Measurements from ENCODE around the gene CAMKMT.

Gene CAMKMT

DNA sequence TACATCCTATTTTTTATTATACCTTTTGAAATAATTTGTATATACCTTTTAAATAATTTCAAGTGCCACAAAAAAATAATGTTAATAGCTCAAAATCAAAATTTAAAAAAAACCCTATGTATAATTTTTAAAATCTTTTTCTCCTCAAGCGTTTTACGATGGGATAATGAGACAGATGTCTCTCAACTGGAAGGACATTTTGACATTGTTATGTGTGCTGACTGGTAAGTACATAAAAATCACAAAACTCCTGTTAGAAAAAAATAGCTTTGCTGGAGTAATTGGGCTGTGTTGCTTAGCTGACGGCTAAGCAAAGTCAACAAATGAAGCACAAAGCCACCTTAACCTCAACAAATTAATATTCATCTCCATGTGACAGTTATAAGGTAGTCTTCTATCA lies 381.7 kb downstream of the CAMKMT start:
- DNase-seq (ENCODE audit: low spot score): no peak

DNA sequence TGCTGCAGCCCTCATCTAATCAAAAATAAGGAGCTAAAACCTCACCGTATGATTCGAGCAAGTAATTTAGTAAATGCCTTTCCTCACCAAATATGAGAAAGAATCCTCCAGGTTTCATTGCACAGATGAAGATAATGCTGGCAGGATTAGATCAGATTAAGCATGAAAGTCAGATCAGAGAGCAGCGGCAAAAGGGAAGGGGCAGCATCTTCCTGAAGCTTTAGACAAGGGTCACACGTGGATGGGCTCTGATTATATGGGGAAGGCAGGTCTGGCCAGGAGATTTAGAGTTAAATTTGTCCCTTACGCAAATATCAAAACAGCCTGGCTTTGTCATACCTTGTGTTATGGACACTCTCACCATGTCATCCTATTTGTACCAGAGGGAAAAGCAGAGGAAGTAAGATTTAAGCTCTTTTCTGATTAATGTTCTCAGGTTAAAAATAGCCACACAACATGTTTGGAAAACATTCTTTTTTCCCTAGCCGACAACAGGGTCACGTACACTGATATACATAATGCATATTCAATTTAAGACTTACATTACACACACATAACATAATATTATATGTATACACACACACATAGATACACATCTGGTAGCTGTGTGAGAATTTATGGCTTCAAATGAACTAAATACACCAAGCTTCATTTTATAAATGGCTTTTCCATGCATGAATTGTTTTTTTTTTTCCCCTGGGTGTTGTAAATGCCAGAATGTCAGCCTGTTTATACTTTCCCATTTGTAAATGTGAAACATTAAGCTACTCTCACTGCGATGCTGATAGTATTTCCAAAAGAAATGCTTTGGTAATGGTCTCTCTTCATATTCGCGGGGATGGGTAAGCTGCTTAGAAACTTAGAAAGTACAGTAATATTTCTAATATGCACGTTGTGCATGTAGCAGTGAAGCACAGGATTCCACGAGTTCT lies 383.5 kb downstream of the CAMKMT start:
- no peak for DNase-seq (ENCODE audit: low spot score)

DNA sequence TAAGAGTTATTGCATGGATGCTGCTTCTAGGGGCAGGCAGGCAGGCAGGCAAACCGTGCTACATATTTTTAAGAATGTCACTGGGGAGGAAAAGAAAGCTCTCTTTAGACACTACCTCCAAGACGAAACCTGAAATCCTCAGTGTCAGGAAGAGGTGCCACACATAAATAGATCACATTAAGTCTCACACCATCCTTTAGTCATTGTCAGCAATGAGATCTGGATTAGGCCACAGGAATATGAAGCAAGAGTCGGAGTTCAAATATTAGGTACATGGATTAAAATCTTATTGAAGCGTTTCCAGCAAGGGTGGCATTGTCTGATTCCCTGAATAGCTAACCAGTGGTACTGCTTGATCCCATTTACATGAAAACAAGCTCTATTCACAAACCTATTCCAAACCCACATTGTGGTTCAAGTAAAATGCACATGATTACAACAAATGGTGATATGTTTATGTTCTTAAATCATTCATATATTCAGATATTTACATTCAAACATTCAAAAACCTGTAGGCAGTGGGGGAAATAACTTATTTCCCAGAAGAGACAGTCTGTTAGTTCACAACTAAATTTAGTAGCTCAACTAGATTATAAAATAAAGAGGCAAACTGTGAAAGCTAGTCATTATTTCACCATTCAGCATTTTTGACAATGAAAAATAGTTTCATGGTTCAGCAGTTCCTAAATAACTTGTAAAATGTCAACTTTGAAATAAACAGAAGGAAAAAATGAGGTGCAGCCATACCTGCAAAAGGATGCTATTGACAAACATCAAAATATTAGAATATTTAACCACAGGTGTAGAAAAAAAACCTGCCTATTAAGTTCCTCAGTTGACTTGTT lies 384.4 kb downstream of the CAMKMT start:
- no peak for DNase-seq (ENCODE audit: low spot score)

DNA sequence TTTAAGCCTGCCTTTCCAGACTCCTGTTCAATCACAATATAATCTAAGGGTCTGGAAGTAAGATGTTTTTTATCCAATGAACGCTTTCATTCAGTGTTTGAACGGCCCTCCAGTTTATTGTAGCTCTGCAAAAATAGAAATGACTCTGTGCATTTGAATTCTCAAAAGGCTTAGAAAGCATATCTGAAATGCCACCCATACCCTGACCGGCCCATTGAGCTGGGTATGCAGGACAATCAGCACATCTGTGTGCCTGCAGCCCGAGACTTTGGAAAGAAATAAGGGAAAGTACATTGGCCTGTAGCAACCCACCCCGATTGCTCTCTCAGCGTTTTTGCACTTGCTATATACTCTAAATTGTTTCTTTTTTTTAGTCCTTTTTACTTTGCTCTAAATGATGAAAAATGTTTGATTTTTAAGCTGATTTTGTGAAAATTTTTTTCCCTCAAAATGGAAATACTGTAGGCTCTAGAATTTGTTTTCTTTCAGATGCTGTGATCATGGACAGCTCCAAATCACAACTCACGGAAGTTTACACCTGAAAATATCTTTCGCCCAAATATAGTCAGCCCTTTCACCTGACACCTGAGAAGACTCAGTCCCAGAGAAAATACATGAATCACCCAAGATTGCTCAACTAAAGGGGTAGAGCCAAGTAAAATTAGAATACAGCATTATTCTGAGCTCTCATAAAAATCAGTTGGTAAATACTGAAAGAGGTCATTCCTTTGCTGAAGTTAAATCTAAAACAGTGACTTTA lies 385.3 kb downstream of the CAMKMT start:
- DNase-seq (ENCODE audit: low spot score): no peak

DNA sequence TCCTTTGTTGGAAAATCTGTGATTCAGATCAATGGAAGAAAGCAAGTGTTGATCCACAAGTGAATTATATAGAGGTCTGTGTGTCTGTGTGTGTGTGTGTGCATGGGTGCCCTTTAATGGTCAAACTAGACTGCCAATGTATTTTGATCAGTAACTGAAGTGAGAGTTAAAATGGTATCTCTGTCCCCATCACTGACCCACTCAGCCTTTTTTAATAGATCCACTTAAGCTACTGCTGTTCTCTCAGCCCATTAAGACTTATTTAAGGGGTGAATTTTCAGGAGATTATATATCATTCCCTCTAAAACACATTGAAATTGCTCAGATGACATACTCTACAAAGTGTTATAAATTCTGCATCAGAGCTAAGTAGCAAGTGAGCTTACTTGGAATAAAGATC lies 386.0 kb downstream of the CAMKMT start:
- DNase-seq (ENCODE audit: low spot score): no peak

DNA sequence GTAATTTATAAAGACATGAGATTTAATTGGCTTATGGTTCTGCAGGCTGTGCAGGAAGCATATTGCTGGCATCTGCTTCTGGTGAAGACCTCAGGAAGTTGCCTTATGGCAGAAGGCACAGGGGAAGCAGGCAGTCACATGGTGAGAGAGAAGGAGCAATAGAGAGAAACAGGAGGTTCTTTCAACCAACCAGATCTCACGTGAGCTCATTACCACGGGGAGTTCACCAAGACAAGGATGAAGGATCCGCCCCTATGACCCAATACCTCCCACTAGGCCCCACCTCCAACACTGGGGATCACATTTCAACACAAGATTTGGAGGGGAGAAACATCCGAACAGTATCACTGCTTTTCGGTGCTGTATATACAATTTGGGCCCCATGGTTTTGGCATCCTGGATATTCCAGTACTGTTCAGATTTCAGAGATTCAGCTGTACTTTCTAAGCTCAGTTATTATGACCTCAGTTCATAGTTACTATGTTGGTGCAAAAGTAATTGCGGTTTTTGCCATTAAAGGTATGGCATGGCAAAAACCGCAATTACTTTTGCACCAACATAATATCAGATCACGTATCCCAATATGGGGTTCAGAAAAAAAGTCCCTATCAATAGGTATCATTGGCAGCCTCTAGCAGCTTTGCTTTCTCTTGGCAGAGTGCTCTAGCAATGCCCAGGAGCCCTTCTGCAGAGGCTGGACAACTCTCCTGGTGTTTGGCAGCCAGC lies 390.2 kb downstream of the CAMKMT start:
- no peak for DNase-seq (ENCODE audit: low spot score)

DNA sequence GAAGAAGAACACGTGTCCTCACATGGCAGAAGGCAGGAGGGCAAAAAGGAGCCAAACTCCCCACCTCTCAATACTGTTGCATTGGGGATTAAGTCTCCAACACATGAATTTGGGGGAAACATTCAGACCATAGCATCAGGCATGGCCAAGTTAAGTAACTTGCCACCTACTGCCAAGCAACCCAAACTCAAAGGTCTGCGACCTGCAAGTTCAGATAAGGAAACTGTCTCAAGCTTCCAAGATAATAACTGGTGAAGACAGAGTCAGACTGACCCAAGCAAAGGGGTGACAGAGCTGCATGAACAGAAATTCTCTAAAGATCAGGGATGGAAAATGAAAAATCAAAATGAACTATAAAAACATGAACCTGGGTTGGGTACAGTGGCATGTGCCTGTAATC lies 391.0 kb downstream of the CAMKMT start:
- DNase-seq (ENCODE audit: low spot score): no peak

DNA sequence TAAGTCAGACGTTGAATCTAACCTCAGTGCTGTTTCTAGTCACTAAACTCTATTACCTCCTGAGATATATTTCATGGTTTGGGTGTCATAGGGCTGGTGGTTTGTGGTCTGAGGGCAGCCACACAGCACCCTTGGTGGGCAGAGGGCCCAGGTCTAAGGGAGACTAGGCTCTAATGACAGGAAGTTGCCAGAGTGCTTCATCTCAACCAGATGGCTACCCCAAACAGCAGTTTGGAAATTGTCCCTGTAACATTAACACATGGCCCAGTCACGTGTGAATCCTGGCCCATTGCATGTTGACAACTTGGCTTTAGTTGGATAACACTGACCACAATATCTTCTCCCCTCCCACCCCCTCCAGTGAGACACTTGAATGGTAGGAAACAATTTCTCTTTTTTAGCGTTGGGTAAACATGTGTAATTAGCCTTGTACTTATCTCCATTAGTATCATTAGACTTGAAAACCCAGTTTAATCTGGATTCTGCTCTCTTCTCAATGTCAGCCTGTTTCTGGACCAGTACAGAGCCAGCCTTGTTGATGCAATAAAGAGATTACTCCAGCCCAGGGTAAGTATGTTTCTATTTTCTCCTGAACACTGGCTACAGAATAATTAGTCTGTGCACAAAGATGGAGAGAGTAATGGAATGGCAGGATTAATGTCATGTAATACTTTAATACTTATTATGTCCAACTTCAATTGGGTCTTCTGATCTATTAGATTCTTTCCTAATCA lies 392.0 kb downstream of the CAMKMT start:
- DNase-seq (ENCODE audit: low spot score): no peak

DNA sequence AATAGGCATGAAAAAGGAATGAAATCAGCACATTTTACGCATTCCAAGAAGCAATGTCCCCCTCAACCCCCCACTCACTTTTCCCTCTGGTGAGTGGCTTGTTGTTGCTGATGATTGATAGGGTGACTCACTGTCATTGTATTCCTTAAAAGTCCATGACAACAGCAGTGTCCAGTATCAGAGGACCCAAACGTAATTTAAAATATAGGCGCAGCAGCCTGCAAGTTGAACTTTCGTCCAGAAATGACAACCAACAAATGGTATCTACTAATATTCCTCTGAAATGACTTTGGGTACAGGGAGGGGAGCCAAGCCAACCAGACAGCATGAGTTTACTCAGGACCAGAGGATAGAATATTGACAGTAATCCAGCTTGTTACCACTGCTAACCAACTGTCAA lies 396.8 kb downstream of the CAMKMT start:
- DNase-seq (ENCODE audit: low spot score): no peak

DNA sequence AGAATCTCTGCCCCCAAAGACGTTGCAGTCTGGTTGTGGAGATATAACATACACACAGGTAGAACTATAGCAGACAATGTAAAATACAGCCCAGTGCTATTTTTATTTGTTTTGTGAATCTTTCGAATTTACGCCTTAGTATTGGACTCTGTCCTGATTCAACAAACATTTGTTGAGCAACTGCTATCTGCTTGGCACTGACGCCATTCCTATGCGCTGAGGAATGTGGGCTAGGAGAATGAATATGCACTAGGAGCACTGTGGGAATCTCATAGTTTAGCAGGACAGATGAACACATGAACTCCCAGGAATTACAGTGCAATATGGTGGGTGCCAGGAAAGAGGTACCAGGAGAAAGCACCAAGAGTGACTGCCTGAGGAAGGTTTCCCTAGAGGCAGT lies 398.1 kb downstream of the CAMKMT start:
- DNase-seq (ENCODE audit: low spot score): no peak

DNA sequence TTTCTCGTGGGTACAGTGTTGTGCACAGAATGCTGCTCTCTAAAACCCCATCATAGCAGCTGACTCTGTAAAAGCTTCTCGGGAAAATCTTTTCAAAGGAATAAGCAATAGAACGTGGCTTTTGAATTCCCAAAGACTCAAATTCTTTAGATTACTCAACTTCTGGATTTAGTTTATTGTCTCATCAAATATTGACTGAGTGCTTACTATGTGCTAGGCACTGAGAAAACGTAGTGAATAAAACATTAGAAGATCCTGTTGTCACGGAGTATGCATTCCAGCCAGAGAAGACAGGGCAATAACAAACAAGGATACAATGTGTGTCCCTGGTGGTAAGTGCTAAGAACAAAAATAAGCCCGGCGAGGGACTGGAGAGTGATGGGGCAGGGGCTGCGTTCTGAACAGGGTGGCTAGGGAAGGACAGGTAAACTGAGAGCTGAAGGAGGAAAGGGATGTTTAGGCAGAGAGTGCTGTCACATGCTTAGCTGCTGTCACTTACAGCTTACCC lies 401.6 kb downstream of the CAMKMT start:
- DNase-seq (ENCODE audit: low spot score): no peak

DNA sequence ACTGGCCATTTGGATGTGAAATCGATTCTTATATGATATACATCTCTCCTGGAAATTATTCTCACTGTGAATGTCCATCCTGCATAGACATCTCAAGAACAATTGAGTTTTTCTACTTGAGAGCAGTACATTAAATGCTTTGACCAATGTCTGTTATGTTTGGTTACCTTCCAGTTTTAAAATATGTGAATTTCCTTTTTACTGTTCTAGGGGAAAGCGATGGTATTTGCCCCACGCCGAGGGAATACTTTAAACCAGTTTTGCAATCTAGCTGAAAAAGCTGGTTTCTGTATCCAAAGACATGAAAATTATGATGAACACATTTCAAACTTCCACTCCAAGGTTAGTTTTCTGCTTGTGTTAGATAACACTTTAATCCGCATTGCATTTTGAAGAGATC lies 404.5 kb downstream of the CAMKMT start:
- no peak for DNase-seq (ENCODE audit: low spot score)

DNA sequence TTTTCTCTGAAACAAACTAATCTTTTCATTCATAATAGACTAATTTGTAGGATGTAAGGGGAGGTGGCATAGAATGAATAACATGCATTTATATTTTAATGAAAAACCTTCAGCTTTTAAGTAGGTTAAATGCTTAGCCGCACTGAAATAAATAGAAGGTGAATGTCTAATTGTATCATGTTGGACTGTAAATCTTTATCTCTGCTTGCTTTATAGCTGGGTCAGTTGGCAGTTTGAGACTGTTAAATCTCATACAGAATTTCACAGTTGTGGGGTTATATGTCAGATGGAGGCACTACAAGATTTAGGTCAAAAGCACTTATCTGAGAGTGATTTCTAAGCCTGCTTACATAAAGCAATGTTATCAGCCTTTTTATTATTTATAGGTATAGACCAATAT lies 405.0 kb downstream of the CAMKMT start:
- no peak for DNase-seq (ENCODE audit: low spot score)

DNA sequence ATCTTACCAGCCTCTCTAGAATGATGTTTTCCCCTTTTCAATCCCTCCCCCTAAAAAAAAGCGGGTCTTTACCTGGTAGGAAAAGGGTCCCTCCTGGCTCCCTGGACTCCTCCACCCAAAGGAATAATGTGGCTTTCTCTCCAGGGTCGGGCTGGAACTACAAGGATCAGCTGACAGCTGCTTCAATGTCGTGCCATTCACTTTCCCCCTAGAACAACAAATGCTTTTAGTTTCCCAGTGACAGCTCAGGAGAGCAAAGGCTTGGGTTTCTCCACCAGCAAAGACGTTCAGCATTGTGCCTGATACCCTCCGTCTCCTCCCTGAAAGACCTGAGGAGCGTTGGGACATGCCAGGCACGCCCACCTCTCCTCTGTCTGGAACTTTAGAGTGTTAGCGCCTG lies 405.9 kb downstream of the CAMKMT start:
- DNase-seq (ENCODE audit: low spot score): no peak

DNA sequence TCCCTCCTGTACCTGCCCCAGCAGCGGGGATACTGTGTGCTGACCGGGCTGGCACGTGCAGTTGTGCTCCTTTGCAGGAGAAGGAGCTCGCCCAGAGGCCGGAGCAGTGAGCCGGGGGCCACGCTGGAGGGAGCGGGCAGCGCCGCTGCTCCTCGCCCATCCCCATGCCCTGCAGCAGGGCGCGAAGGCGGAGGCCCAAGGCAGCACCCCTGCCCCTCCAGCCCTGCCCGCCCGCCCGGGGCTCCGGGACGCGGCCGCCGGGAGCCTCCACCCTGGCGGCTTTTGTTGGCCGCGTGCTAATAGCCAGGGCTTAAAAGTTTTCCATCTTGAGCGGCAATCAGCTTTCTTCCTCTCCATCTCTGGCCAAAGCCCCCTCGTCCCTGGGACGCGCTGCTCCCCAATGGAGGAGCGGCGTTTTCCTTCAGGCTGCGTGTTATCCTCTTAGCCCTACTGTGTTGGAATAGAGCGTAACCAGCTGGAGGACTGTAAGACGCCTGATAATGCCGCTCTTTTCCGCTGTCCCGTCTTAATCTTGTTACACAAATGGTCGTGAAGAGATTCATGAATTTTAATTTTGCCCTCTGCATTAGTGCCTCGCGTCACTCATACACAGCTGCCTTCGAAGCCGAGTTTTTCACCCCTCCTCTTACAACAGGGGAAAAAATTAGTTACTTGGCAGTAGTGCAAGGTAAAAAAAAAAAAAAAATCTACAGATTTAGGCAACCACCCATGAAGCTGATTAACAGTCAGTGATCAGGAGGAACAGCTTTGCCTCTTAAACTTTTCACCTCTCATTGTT lies 406.9 kb downstream of the CAMKMT start:
- no peak for DNase-seq (ENCODE audit: low spot score)

DNA sequence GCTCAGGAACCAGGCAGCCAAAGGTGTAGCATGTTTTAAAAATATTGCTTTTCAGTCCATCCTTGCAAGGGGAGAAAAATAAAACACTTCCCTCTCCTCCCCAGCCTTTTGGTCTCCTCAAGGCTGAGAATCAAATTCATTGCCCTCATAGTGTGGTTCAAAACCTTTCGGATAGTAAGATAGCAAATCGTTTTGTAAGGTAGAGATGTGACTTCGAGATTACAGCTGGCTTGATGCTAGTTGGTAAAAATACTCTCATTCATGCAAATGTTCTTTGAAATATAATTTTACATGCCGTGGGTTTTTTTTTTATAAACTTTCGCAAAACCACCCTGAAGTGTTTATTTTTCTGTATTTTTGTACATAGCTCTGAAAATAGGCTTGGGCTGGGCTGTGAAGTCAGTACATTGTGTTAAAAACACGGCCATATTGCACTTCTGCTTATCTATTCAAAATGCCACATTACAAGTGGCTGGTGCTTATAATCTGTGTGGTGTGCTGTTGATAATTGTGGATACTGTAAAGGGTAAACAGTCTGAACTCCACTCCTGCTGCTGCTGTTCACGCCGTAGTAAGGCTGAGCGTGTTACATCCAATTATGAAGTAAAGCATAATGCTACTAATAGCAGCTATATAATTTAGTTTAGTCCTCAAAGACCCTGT lies 407.7 kb downstream of the CAMKMT start:
- no peak for DNase-seq (ENCODE audit: low spot score)

DNA sequence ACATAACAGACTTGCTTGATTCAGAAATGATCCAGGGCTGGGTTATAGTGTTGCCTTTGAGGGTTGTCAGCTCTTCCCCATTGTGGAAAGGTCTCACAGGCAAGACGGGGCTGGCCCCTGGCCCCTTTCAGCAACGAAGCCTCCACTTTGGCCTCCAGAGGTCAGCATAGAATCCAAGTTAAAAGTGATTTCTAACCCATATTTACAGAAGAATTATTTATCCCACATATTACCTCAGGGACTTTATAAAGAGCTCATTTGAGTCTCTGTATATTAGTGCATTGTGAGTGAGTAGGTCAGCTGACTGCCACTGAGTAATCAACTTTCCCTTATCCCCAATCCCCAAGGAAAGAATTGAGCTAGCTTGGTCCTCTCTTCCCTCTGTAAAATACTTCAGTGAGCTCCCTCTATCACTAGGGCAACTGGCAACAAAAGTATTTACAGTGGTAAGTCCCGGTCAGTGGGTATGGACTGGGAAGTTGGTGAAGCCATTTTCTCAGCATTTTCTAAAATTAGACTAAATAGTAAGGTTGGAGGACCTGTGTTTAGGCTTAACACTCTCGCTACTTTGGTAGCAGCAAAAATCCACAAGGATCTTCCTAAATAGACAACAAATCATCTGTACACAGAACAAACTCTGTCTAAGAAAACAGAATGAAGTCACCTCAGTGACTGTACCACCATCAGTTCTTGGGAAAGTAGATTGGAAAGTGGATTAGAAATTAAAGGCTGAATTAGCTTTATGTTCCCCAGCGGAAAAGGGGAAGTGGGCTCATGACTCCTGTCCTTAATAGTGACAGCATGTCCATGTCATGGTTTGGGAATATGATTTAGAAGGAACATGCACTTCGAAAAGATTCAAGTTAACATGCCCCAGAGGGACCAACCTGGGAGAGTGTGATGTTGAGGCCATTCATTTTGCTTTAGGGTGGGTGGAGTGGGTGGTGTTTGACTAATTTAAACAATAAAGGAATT lies 408.8 kb downstream of the CAMKMT start:
- DNase-seq (ENCODE audit: low spot score): no peak

DNA sequence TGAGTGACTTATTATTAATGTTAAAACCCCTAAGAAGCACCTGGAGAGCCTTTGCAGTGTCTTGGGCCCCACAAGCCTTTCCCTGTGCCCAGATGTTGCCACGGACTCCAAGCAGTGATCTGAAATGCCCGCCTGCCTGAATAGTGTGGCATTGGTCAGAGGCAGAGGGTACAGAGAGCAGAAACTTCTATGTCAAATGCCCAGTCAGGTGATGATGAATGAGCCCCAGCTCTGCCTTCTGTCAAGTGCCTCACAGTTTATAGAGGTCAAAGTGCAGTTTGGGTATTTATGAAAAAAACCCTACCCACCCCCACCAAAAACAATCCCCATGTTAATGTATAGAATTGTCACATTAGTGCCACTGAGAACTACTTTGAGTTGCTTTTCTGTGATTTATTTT lies 409.8 kb downstream of the CAMKMT start:
- DNase-seq (ENCODE audit: low spot score): no peak
